Effector memory CD4-positive, alpha-beta T cell (primary cell): ENCODE data around the gene RDX.
"Not testable (repeated sequence)": the region's sequence is repeated elsewhere in the genome, so short reads cannot be mapped to it uniquely, and the experiment has no call there.

Source experiments
- DNase-seq, 3 donors: peaks; one replicate each; pipeline ENCODE4 v3.0.0-alpha.2; 2020
- H3K27ac ChIP-seq: 2 replicates; pipeline ENCODE4 v1.7.0; 2013; ENCODE audit warnings: mild to moderate bottlenecking, low read length, moderate library complexity; ENCODE audit not compliant: insufficient read depth, poor library complexity, severe bottlenecking
- H3K27me3 ChIP-seq: replicated peaks from 2 replicates; pipeline ENCODE4 v1.7.0; 2013; ENCODE audit warnings: mild to moderate bottlenecking, low read length; ENCODE audit not compliant: insufficient read depth, control insufficient read depth, poor library complexity, severe bottlenecking
- H3K36me3 ChIP-seq: 2 replicates; pipeline ENCODE4 v1.7.0; 2013; ENCODE audit warnings: mild to moderate bottlenecking, low read length, moderate library complexity; ENCODE audit not compliant: control insufficient read depth, insufficient read depth
- H3K4me1 ChIP-seq: 2 replicates; pipeline ENCODE4 v1.7.0; 2013; ENCODE audit warnings: low read length, mild to moderate bottlenecking; ENCODE audit not compliant: control insufficient read depth, insufficient read depth, poor library complexity, severe bottlenecking
- H3K4me3 ChIP-seq: 2 replicates; pipeline ENCODE4 v1.7.0; 2013; ENCODE audit warnings: low read length, low read depth, mild to moderate bottlenecking; ENCODE audit not compliant: insufficient read depth, poor library complexity, severe bottlenecking
- H3K9me3 ChIP-seq: 2 replicates; pipeline ENCODE4 v1.7.0; 2013; ENCODE audit warnings: mild to moderate bottlenecking, low read length, moderate library complexity; ENCODE audit not compliant: control insufficient read depth

RDX gene

GRCh38 chr11:110209313-110209694, 87.1 kb downstream of the RDX start:
- not testable (repeated sequence) for H3K36me3 ChIP-seq, DNase-seq, H3K4me1 ChIP-seq, H3K27me3 ChIP-seq, H3K27ac ChIP-seq, H3K4me3 ChIP-seq, H3K9me3 ChIP-seq

- H3K4me3 ChIP-seq, H3K36me3 ChIP-seq, DNase-seq, H3K27ac ChIP-seq, H3K27me3 ChIP-seq, H3K4me1 ChIP-seq, H3K9me3 ChIP-seq: not testable (repeated sequence)
Measured at GRCh38 chr11:110208678-110209312, 87.6 kb downstream of the RDX start.

- H3K36me3 ChIP-seq = no peaks in the 10 kb centered on the region
- DNase-seq = no peak
- no peak overlapping the region for H3K27ac ChIP-seq
- no peak overlapping the region for H3K4me3 ChIP-seq
- H3K4me1 ChIP-seq = no peaks in the 10 kb centered on the region
- H3K27me3 ChIP-seq = no peaks in the 10 kb centered on the region
- H3K9me3 ChIP-seq = no peaks in the 10 kb centered on the region
Measured at GRCh38 chr11:110207123-110207522, 89.3 kb downstream of the RDX start.

- Histone ChIP-seq H3K27ac (no peak overlapping the region), H3K36me3 (no peaks in the 10 kb centered on the region), H3K9me3 (no peaks in the 10 kb centered on the region), H3K27me3 (no peaks in the 10 kb centered on the region), H3K4me3 (no peak overlapping the region), H3K4me1 (no peaks in the 10 kb centered on the region)
- no peak for DNase-seq
Measured at GRCh38 chr11:110200836-110201235, 95.6 kb downstream of the RDX start.

GRCh38 chr11:110200241-110200640, 96.2 kb downstream of the RDX start:
- DNase-seq = no peak
- Histone ChIP-seq H3K9me3 (no peaks in the 10 kb centered on the region), H3K36me3 (no peaks in the 10 kb centered on the region), H3K4me3 (no peak overlapping the region), H3K4me1 (no peaks in the 10 kb centered on the region), H3K27ac (no peak overlapping the region), H3K27me3 (no peaks in the 10 kb centered on the region)

GRCh38 chr11:110199184-110199981, 97.0 kb downstream of the RDX start:
- no peak for DNase-seq
- no peak overlapping the region for H3K27ac ChIP-seq
- no peaks in the 10 kb centered on the region for H3K36me3 ChIP-seq
- no peaks in the 10 kb centered on the region for H3K27me3 ChIP-seq
- no peaks in the 10 kb centered on the region for H3K9me3 ChIP-seq
- H3K4me3 ChIP-seq = no peak overlapping the region
- H3K4me1 ChIP-seq = no peaks in the 10 kb centered on the region

- no peak for DNase-seq
- H3K27ac ChIP-seq = no peak overlapping the region
- H3K36me3 ChIP-seq = no peaks in the 10 kb centered on the region
- H3K27me3 ChIP-seq = no peaks in the 10 kb centered on the region
- H3K4me3 ChIP-seq = no peak overlapping the region
- H3K4me1 ChIP-seq = no peaks in the 10 kb centered on the region
- no peaks in the 10 kb centered on the region for H3K9me3 ChIP-seq
Measured at GRCh38 chr11:110198031-110198729, 98.2 kb downstream of the RDX start.

GRCh38 chr11:110196884-110197420, 99.5 kb downstream of the RDX start:
- Histone ChIP-seq H3K27ac (no peak overlapping the region), H3K4me1 (peaks cover 2% of the 10 kb centered on the region)
- DNase-seq = no peak

GRCh38 chr11:110196241-110196754, 100.1 kb downstream of the RDX start:
- Histone ChIP-seq H3K9me3 (no peaks in the 10 kb centered on the region), H3K36me3 (no peaks in the 10 kb centered on the region), H3K4me1 (peaks cover 2% of the 10 kb centered on the region), H3K27me3 (no peaks in the 10 kb centered on the region), H3K27ac (no peak overlapping the region), H3K4me3 (no peak overlapping the region)
- DNase-seq = no peak

More at GRCh38 chr11:110196884-110197420, 99.5 kb downstream of the RDX start:
- no peaks in the 10 kb centered on the region for H3K9me3 ChIP-seq
- H3K27me3 ChIP-seq = no peaks in the 10 kb centered on the region
- H3K4me3 ChIP-seq = no peak overlapping the region
- H3K36me3 ChIP-seq = no peaks in the 10 kb centered on the region
